Measurements from ENCODE around the gene ADARB2. TPM values are rescaled to one million over a fixed set of nuclear protein-coding genes. Genes with fewer than 3 reads are reported as not detected.

Gene ADARB2
- total and polyA plus RNA-seq, 10 of the 15 experiments (the other 5 are each of a cell fraction or from before 2014, with no cell fraction given): 0.02 to 4.1 (median 0.76) TPM

DNA sequence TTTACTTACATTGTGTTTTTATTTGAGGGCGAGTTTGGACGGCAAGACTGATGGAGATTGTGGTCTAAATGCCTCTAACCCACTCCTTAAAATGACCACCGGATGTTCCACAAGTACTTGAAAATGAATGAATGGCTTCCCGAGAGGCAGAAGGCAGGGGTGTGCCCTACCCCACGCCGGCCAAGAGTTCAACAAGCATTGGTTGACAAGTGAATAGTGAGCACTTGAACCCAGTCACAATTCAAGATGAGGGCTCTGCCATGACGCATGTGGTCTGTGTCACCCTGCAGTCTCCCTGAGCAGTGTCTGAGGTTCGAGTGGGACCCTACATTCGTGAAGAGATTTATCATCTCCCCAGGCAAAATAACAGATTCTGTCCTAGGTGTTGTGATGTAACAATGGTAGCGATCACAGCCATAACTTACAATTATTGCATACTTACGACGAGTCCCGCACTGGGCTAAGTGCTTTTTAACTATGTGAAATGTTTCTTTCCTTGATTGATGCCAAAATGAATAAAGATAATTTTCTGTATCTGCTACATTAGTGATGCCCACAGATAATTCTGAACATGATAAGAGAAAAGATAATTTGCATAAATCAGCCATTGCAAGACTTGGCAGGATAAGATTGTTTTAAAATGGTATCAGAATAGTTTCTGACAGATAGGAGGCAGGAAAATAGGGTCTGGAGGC lies 375.8 kb downstream of the ADARB2 start:
- CTCF ChIA-PET: no interaction called here
- Histone ChIP-seq H3K9me3 (replicated peaks; ENCODE audit: control insufficient read depth, insufficient read depth, low read length) (no peaks in the 10 kb centered on the region), H3K4me3 (no peak overlapping the region), H3K36me3 (ENCODE audit: control insufficient read depth in 2 of 2, insufficient read depth in 2 of 2, low read length in 1 of 2) (no peaks in the 10 kb centered on the region), H3K4me2 (ENCODE audit: control insufficient read depth, insufficient read depth) (no peak overlapping the region), H4K20me1 (ENCODE audit: control insufficient read depth, insufficient read depth) (no peaks in the 10 kb centered on the region), H3K27ac (ENCODE audit: control insufficient read depth, insufficient read depth) (no peak overlapping the region), H3K4me1 (ENCODE audit: control insufficient read depth, insufficient read depth, low read length) (no peaks in the 10 kb centered on the region; the same call in 1 of the 2 replicates), H3K27me3 (replicated peaks in 1 of 2; ENCODE audit: control insufficient read depth in 2 of 2, insufficient read depth in 2 of 2, low read length in 1 of 2) (no peaks in the 10 kb centered on the region), H3K9ac (ENCODE audit: control insufficient read depth, insufficient read depth, low read length) (no peak overlapping the region), H2AFZ (ENCODE audit: control insufficient read depth, low read depth, low read length) (no peak overlapping the region), H3K79me2 (ENCODE audit: control insufficient read depth, insufficient read depth, low read length) (no peaks in the 10 kb centered on the region)
- TF ChIP-seq RFX5 (IDR thresholded peaks at IDR 0.05; ENCODE audit: low read depth, low read length) (no peak), FOXK2 (IDR thresholded peaks at IDR 0.05) (no peak), SP1 (IDR thresholded peaks at IDR 0.05; ENCODE audit: low read depth, low read length) (no peak)
- TF ChIP-seq, protein P1, sequence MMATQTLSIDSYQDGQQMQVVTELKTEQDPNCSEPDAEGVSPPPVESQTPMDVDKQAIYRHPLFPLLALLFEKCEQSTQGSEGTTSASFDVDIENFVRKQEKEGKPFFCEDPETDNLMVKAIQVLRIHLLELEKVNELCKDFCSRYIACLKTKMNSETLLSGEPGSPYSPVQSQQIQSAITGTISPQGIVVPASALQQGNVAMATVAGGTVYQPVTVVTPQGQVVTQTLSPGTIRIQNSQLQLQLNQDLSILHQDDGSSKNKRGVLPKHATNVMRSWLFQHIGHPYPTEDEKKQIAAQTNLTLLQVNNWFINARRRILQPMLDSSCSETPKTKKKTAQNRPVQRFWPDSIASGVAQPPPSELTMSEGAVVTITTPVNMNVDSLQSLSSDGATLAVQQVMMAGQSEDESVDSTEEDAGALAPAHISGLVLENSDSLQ (IDR thresholded peaks at IDR 0.05): no peak
- TF ChIP-seq, protein P2, sequence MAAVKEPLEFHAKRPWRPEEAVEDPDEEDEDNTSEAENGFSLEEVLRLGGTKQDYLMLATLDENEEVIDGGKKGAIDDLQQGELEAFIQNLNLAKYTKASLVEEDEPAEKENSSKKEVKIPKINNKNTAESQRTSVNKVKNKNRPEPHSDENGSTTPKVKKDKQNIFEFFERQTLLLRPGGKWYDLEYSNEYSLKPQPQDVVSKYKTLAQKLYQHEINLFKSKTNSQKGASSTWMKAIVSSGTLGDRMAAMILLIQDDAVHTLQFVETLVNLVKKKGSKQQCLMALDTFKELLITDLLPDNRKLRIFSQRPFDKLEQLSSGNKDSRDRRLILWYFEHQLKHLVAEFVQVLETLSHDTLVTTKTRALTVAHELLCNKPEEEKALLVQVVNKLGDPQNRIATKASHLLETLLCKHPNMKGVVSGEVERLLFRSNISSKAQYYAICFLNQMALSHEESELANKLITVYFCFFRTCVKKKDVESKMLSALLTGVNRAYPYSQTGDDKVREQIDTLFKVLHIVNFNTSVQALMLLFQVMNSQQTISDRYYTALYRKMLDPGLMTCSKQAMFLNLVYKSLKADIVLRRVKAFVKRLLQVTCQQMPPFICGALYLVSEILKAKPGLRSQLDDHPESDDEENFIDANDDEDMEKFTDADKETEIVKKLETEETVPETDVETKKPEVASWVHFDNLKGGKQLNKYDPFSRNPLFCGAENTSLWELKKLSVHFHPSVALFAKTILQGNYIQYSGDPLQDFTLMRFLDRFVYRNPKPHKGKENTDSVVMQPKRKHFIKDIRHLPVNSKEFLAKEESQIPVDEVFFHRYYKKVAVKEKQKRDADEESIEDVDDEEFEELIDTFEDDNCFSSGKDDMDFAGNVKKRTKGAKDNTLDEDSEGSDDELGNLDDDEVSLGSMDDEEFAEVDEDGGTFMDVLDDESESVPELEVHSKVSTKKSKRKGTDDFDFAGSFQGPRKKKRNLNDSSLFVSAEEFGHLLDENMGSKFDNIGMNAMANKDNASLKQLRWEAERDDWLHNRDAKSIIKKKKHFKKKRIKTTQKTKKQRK (IDR thresholded peaks at IDR 0.05; ENCODE audit: low read depth, low read length): no peak
- no TSS peak for BruUV-seq (replicated peaks)
- DNase-seq (ENCODE audit: low read depth, low spot score) (no peak), FAIRE-seq (no peak), ATAC-seq (no peak)
- POLR2A ChIA-PET: no interaction called here
- WGBS (ENCODE audit: insufficient coverage, insufficient replicate concordance, low lambda C conversion rate, missing lambda C conversion rate): 57% methylated on average over 13 of the region's 13 CpGs
- in situ Hi-C loops (cut with MboI): no loop called here
- intact Hi-C loops (cut with micrococcal nuclease; ENCODE audit: unreplicated experiment): no loop called here
- RAD21 ChIA-PET (ENCODE audit: unreplicated experiment): no interaction called here
- SMC1A ChIA-PET (ENCODE audit: uncharacterized antibody, unreplicated experiment): no interaction called here

Data from GM12878 (cell line).